Astrocyte (in vitro differentiated cells and primary cell): Measurements from ENCODE around the gene NEUROG1. TPM values are rescaled to one million over a fixed set of nuclear protein-coding genes. Genes with fewer than 3 reads are reported as not detected.

ENCODE experiments used
- DNase-seq: peaks from one replicate; pipeline ENCODE4 v3.0.0-alpha.2; 2010; ENCODE audit warnings: low read depth
- FAIRE-seq: peaks from 2 replicates; lab custom pipeline; 2011; peaks lifted over from hg19 to GRCh38; lab: Jason Lieb, UNC
- H2AFZ ChIP-seq: 2 replicates; pipeline ENCODE4 v1.6.0; 2012; ENCODE audit warnings: low read depth, low read length, inconsistent platforms
- H3K27ac ChIP-seq: 2 replicates; pipeline ENCODE4 v1.5.1; 2011; ENCODE audit warnings: low read depth, low read length, inconsistent platforms
- H3K27me3 ChIP-seq: 2 replicates; pipeline ENCODE4 v1.6.0; 2011; ENCODE audit warnings: low read length, inconsistent platforms; ENCODE audit not compliant: insufficient read depth
- H3K36me3 ChIP-seq: 2 replicates; pipeline ENCODE4 v1.5.1; 2011; ENCODE audit warnings: low read length, inconsistent platforms; ENCODE audit not compliant: insufficient read depth
- H3K4me1 ChIP-seq: 2 replicates; pipeline ENCODE4 v1.5.1; 2011; ENCODE audit warnings: low read length, inconsistent platforms; ENCODE audit not compliant: insufficient read depth
- H3K4me2 ChIP-seq: 2 replicates; pipeline ENCODE4 v1.6.0; 2012; ENCODE audit warnings: low read length, inconsistent platforms
- H3K4me3 ChIP-seq: 2 replicates; pipeline ENCODE4 v1.5.1; 2011; ENCODE audit warnings: low read depth, mild to moderate bottlenecking, low read length, inconsistent platforms; ENCODE audit not compliant: insufficient read depth
- H3K79me2 ChIP-seq: 2 replicates; pipeline ENCODE4 v1.6.0; 2012; ENCODE audit warnings: mild to moderate bottlenecking, low read length, inconsistent platforms; ENCODE audit not compliant: insufficient read depth
- H3K9ac ChIP-seq: 2 replicates; pipeline ENCODE4 v1.6.0; 2012; ENCODE audit warnings: mild to moderate bottlenecking, low read length, inconsistent platforms
- H3K9me3 ChIP-seq: 2 replicates; pipeline ENCODE4 v1.5.1; 2012; ENCODE audit warnings: low read depth, mild to moderate bottlenecking, low read length, inconsistent platforms; ENCODE audit not compliant: insufficient read depth
- H4K20me1 ChIP-seq: 2 replicates; pipeline ENCODE4 v1.6.0; 2012; ENCODE audit warnings: low read length, inconsistent platforms; ENCODE audit not compliant: insufficient read depth
- H3K27ac Mint-ChIP-seq: one replicate; pipeline ENCODE4 v1.8.0; 2021; ENCODE audit warnings: mild to moderate bottlenecking, mixed read lengths; ENCODE audit not compliant: unreplicated experiment
- H3K27me3 Mint-ChIP-seq: one replicate; pipeline ENCODE4 v1.8.0; 2021; ENCODE audit warnings: low read depth, mixed read lengths; ENCODE audit not compliant: unreplicated experiment
- H3K36me3 Mint-ChIP-seq: one replicate; pipeline ENCODE4 v1.8.0; 2021; ENCODE audit warnings: low read depth, mixed read lengths; ENCODE audit not compliant: unreplicated experiment
- H3K4me1 Mint-ChIP-seq: one replicate; pipeline ENCODE4 v1.8.0; 2021; ENCODE audit warnings: low read depth, mixed read lengths; ENCODE audit not compliant: unreplicated experiment
- H3K4me3 Mint-ChIP-seq: one replicate; pipeline ENCODE4 v1.8.0; 2021; ENCODE audit warnings: mild to moderate bottlenecking, moderate library complexity, mixed read lengths; ENCODE audit not compliant: unreplicated experiment
- H3K9me3 Mint-ChIP-seq: one replicate; pipeline ENCODE4 v1.8.0; 2021; ENCODE audit warnings: mild to moderate bottlenecking, mixed read lengths; ENCODE audit not compliant: unreplicated experiment
- EZH2 ChIP-seq: IDR thresholded peaks from 2 replicates; pipeline ENCODE4 v1.6.1; 2012; ENCODE audit warnings: mild to moderate bottlenecking, low read length, inconsistent platforms; ENCODE audit not compliant: insufficient read depth
- total RNA-seq: library from RNA; stranded (reverse); gene quantifications from 2 replicates; pipeline ENCODE4 v1.2.1, GENCODE V29; 2021
- TF ChIP-seq, protein P1 (sequence below): IDR thresholded peaks from 2 replicates; pipeline ENCODE4 v1.5.1; 2011; ENCODE audit warnings: low read depth, mild to moderate bottlenecking, inconsistent platforms, low read length, moderate library complexity; ENCODE audit not compliant: insufficient read depth

NEUROG1 gene
- total RNA-seq, 1 donor from 2014 or later = not detected

DNA sequence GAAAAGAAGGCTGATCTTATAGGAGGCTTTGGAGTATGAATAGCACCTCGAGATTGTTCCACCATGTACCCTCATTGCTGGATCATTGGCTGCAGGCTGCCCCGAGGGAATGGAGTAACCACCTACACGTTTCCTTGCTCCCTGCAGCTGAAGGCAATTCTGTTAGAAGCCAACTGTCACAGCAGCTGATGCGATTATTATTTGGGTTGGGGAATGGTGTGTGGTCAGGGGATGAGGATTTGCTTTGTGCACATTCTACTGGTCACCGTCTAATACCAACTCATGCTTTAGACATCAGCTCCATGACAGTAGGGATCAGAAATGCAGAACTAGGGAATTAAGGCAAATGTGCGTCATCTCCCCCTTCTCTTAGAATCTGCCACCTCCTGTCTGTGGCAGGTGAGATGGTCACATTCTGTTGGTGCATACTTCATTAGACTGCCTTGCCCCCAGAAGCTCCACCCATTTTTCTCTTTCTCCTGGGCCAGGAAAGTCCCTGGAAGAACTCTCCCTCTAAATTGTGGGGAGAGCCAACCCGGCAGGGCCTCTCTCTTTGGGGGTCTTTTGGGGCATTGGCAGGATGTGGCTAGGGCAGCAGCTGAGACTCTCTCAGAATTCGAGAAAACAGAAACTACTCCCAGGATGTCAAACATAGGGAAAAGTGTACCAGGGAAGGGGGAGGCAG, 32.8 kb downstream of the NEUROG1 start:
- Histone ChIP-seq H3K9ac (no peak overlapping the region), H3K4me1 (no peaks in the 10 kb centered on the region), H3K27ac (no peak overlapping the region), H3K9me3 (peaks cover 4% of the 10 kb centered on the region), H3K79me2 (no peaks in the 10 kb centered on the region), H2AFZ (no peak overlapping the region), H4K20me1 (no peaks in the 10 kb centered on the region), H3K27me3 (peaks cover 14% of the 10 kb centered on the region), H3K4me3 (no peak overlapping the region), H3K4me2 (no peak overlapping the region), H3K36me3 (no peaks in the 10 kb centered on the region)
- TF ChIP-seq, protein P1, sequence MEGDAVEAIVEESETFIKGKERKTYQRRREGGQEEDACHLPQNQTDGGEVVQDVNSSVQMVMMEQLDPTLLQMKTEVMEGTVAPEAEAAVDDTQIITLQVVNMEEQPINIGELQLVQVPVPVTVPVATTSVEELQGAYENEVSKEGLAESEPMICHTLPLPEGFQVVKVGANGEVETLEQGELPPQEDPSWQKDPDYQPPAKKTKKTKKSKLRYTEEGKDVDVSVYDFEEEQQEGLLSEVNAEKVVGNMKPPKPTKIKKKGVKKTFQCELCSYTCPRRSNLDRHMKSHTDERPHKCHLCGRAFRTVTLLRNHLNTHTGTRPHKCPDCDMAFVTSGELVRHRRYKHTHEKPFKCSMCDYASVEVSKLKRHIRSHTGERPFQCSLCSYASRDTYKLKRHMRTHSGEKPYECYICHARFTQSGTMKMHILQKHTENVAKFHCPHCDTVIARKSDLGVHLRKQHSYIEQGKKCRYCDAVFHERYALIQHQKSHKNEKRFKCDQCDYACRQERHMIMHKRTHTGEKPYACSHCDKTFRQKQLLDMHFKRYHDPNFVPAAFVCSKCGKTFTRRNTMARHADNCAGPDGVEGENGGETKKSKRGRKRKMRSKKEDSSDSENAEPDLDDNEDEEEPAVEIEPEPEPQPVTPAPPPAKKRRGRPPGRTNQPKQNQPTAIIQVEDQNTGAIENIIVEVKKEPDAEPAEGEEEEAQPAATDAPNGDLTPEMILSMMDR = no peak
- TF ChIP-seq EZH2 = no peak
- DNase-seq (no peak), FAIRE-seq (no peak)
- H3K27me3 Mint-ChIP-seq = peaks cover 58% of the 10 kb centered on the region
- H3K9me3 Mint-ChIP-seq = peaks cover 18% of the 10 kb centered on the region
- peaks cover 3% of the 10 kb centered on the region for H3K36me3 Mint-ChIP-seq
- no peak overlapping the region for H3K27ac Mint-ChIP-seq
- H3K4me1 Mint-ChIP-seq = no peaks in the 10 kb centered on the region
- no peak overlapping the region for H3K4me3 Mint-ChIP-seq

DNA sequence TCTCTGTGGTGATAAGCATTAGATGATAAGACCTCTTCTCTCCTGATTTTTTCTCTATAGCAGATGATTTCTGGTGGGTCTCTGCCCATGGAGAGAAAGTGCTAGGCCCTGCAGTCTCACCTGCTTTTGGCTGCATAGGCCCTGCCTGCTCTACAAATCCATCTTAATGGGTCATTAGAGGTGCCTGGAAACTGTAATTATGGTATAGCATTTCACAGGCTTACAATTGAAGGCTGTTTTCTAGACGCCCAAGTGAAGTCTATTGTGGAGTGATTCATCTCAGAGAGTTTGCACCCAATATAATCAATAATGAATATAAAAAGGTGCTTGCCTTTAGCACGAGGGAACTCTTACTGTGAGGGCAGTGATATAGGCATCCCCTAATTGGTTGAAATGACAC, 33.8 kb downstream of the NEUROG1 start:
- TF ChIP-seq, protein P1 = no peak
- no peak for TF ChIP-seq EZH2
- no peaks in the 10 kb centered on the region for H3K4me1 ChIP-seq
- H3K9me3 Mint-ChIP-seq = peaks cover 18% of the 10 kb centered on the region
- no peaks in the 10 kb centered on the region for H3K79me2 ChIP-seq
- H3K4me2 ChIP-seq = no peak overlapping the region
- no peak overlapping the region for H3K4me3 Mint-ChIP-seq
- H3K27me3 ChIP-seq = peaks cover 18% of the 10 kb centered on the region
- peaks cover 4% of the 10 kb centered on the region for H3K9me3 ChIP-seq
- DNase-seq (no peak), FAIRE-seq (no peak)
- H3K36me3 Mint-ChIP-seq = peaks cover 3% of the 10 kb centered on the region
- H4K20me1 ChIP-seq = no peaks in the 10 kb centered on the region
- H3K4me1 Mint-ChIP-seq = no peaks in the 10 kb centered on the region
- no peak overlapping the region for H2AFZ ChIP-seq
- peaks cover 64% of the 10 kb centered on the region for H3K27me3 Mint-ChIP-seq
- no peaks in the 10 kb centered on the region for H3K36me3 ChIP-seq
- H3K27ac Mint-ChIP-seq = no peak overlapping the region
- no peak overlapping the region for H3K9ac ChIP-seq
- H3K27ac ChIP-seq = no peak overlapping the region
- no peak overlapping the region for H3K4me3 ChIP-seq

DNA sequence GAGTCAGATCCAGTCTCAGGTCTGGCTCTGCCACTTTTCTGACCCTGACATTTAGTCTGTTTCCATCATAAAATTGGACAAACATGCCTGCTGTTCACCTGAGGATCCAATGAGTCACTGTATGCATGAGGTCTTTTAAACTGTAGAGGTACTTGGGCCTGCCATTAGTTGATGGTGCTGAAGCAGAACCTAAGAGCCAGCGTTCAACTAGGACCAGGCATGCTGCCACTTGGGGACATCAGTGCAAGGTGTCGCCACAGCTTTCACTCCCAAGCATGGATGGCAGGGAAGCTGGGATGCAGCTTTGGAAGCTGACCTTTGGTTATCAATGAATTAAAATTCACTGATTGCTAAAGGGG, 37.1 kb downstream of the NEUROG1 start:
- H3K4me3 ChIP-seq = no peak overlapping the region
- Mint-ChIP-seq H3K36me3 (peaks cover 3% of the 10 kb centered on the region), H3K27ac (no peak overlapping the region), H3K27me3 (peaks cover 75% of the 10 kb centered on the region), H3K4me3 (no peak overlapping the region), H3K9me3 (peaks cover 10% of the 10 kb centered on the region), H3K4me1 (peaks cover 5% of the 10 kb centered on the region)
- no peak overlapping the region for H3K4me2 ChIP-seq
- no peak for TF ChIP-seq EZH2
- TF ChIP-seq, protein P1 = no peak
- H4K20me1 ChIP-seq = no peaks in the 10 kb centered on the region
- H2AFZ ChIP-seq = no peak overlapping the region
- no peak for FAIRE-seq
- peaks cover 22% of the 10 kb centered on the region for H3K27me3 ChIP-seq
- DNase-seq = no peak
- no peaks in the 10 kb centered on the region for H3K9me3 ChIP-seq
- no peaks in the 10 kb centered on the region for H3K36me3 ChIP-seq
- peaks cover 11% of the 10 kb centered on the region for H3K4me1 ChIP-seq
- H3K27ac ChIP-seq = no peak overlapping the region
- no peaks in the 10 kb centered on the region for H3K79me2 ChIP-seq
- H3K9ac ChIP-seq = no peak overlapping the region
